ENCODE data around the gene PIEZO1.

PIEZO1 gene

DNA sequence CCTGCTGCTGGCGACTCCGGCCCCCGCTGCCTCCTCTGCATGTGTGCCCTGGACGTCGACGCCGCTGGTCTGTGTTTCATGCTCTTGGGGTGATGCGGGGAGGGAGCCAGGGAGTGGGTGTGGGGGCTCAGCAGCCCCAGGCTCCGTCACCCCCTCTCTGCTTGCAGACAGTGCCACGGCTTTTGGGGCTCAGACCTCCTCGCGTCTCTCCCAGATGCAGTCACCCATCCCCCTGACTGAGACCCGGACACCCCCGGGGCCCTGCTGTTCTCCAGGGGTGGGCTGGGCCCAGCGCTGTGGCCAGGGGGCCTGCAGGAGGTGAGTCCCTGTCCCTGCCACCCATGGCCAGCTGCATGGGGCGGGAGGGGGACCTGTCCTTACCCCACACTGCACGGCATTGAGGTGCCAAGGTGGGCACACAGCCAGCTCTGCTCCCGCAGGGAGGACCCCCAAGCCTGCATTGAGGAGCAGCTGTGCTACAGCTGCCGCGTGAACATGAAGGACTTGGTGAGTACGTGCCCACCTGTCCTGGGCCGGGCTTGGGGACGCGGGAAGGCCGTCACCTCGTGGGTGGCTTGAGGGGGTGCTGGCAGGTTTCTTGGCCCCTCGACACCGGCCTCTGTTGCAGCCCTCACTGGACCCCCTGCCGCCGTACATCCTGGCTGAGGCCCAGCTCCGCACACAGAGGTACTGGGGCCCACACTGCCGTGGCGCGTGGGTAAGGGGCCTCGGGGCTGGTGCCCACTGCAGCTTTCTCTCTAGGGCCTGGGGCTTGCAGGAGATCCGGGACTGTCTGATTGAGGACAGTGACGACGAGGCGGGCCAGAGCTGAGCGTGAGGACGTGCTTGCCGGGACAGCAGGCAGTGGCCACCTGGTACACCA, 70.4 kb downstream of the PIEZO1 start:
- DNase-seq, result no peak

DNA sequence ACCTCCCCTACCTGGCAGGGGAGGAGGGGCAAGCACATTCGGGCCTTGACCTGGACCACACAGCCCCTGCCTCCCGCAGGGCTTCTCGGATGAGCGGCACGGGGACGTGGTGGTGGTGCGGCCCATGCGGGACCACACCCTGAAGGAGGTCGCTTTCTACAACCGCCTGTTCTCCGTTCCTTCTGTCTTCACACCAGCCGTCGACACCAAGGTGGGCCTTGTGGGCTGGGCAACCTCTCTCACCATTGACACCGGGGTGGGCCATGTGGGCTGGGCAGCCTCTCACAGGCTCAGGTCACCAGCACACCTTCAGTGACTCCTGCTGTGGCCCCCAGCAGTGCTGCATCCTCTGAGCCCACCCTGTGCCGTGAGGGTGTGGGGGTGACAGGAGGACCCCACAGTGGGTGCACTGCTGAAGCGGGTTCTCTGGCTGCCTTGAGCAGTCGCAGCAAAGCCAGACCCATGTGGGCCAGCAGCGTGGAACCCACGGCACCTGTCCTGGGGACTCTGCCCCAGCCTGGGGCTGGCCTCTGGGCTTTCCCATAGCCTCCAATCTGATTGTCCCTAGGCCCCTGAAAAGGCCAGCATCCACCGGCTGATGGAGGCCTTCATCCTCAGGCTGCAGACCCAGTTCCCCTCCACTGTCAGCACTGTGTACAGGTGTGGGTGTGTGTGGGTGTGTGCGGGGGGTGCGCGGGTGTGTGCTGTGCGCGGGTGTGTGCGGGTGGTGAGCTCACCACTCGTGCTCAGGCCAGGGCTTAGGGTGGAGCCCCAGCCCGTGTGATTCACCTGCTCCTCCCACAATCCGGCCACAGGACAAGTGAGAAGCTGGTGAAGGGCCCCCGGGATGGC, 71.2 kb downstream of the PIEZO1 start:
- DNase-seq, result no peak

DNA sequence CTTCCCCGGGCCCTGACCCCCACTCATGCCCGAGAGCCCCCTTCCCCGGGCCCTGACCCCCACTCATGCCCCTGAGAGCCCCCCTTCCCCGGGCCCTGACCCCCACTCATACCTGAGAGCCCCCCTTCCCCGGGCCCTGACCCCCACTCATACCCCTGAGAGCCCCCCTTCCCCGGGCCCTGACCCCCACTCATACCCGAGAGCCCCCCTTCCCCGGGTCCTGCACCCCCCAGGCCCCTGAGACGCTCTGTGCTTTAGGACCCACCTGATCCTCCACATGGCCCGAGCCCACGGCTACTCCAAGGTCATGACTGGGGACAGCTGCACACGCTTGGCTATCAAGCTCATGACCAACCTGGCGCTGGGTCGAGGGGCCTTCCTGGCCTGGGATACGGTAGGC, 72.0 kb downstream of the PIEZO1 start:
- no peak for DNase-seq

DNA sequence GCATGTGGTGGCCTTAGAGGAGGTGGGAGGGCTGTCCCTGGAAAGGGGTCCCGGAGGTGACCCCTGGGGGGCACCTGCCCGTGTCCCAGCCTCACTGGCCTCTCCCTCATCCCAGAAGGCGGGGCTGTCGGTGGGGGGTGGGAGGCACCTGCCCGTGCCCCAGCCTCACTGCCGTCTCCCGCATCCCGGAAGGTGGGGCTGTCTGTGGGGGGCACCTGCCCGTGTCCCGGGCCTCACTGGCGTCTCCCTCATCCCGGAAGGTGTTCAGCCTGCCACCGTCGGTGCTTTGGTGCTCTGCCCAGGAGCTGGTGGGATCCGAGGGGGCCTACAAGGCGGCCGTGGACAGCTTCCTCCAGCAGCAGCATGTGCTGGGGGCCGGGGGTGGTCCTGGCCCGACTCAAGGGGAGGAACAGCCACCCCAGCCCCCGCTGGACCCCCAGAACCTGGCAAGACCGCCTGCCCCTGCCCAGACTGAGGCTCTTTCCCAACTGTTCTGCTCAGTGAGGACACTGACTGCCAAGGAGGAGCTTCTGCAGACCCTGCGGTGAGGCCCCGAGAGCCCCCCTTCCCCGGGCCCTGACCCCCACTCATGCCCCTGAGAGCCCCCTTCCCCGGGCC, 72.5 kb downstream of the PIEZO1 start:
- no peak for DNase-seq

DNA sequence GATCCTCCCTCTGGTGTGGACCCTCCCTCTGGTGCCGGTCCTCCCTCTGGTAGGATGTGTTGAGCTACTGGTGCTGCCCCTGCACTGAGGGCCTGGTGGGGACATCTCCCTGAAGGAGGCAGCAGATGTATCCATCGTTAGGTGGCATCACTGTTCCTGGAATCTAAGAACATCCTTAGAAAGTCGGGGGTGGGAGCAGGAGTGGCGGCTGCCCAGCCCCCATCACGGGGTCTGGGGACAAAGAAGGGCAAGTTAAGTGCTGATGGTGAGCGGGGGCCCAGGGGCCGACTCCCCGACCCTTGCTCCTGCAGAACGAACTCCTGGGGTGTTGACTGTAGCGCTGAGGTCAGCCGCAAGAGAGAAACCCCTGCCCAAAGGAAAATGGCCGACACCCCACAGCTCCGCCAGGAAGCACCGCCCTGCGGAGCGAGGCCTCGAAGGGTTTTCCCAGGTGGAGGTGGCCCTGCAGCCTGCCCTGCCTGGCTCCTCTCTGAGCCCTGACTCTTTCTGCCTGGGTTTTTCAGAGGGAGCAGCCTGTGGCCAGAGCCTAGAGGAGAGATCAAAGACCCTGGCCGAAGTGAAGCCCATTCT, 73.2 kb downstream of the PIEZO1 start:
- DNase-seq, result no peak

DNA sequence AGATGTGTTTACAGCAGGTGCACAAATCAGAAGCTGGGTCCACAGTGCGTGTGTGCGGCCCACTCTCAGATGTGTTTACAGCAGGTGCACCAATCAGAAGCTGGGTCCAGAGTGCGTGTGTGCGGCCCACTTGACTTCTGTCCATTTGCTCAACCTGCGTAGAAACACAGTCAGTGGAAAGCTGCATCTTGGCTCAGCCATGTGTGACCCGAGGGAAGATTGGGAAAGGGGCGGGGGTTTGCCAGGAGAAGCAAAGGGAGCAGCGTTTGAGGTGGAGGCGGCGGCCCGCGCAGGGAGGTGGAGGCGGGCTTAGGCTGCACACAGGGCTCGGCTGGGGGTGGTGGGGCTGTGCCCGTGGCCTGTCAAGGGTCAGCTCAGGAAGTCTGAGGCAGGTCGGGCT, 74.5 kb downstream of the PIEZO1 start:
- DNase-seq, result no peak

DNA sequence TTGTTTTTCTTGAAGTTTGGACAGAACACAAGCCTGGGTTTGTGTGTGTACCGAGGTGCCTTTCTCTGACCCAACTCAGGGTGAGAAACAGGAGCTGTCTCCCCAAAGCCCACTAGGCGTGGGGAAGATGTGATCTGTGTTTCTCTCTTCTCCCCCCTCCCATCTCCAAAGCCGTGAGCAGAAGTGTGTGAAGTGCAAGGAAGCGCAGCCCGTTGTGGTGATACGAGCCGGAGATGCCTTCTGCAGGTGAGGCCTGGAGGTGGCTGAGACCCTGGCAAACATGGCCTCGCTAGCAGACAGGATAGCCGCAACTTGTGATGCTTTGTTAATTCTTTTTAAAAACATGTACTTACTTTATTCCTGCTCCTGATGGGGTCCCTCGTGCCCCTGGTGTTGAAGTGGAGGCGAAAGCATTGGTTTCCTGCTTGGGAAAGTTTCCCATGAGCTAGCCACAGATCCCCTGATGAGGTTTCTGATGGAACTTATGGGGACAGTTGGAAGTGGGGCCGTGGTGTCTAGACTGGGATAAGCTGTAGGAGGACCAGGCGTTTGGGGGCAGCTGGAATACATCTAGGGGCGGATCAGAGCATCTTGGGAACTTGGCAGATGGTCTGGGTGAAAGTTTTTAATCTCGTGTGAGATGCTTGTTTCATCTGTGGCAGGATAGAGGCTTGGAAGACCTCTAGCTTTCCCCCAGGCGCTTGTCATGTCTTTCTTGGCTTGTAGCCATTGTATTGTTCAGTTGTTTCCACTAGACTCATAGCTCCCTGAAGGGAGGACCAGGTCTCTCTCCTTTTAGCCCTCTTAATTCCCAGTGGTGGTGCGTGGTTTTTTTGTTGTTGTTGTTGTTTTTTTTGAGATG, 77.8 kb downstream of the PIEZO1 start:
- DNase-seq, result no peak

DNA sequence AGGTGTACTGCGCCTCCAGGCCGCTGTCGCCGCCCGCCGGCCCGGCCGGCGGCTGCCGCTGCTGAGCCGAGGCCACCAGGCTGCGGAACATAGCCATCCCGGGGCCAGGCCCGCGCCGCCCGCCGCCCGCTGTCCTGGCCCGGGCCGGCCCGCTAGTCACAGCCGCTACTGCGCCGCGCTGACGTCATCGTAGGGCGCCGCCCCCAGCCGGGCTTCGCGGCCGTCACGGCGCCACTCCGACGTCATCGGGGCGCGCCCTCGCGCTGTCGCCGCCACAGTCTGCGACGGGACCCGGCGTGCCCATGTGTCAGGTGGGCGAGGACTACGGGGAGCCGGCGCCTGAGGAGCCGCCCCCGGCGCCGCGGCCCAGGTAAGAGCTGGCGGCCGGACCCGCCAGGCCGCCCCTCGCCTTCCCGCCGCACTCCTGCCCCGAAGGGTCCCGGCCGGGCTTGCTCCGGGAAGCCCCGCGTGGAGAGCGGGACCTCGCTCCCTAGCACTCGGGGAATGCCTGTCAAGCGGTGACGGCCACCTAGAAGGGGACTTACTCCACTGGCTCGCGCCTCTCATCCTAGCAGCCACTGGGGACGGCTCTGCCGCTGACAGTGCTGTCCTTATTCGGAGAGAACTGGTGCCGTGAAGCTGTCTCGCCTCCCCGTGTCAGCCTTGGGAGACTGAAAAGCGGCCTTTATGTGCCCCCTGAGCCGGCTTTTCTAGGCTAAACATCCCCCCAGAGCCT, 78.6 kb downstream of the PIEZO1 start, which contains the start of the genes CTU2 and RNF166:
Gene CTU2, plus strand, starts transcription at position 275 of the 736 bp plus-strand sequence. Its CDS starts 28 bp downstream, at position 303.
Gene RNF166, minus strand, starts transcription at position 180 of the 736 bp plus-strand sequence. Its CDS starts 83 bp downstream, at position 97.
- DNase-seq, result no peak

DNA sequence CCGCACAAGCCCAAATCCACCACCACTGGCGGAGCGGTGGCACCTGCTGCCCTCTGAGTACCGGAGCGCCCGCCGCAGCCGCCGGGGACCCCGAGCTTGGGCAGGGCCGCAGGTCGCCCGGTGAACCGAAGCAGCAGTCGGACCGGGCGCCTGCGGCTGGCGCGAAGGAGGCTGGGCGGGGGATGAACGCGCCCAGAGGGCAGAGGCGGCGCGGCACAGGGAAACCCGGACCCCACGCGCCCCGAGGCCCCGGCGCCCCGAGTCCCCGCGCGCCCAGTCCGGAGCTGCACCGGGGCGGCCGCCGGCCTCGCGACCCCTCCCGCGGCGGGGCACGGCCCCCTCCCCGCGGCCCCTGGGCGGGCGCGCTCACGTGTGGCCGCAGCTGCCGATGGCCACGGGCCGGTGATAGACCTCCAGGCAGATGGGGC, 79.2 kb downstream of the PIEZO1 start:
- DNase-seq, result no peak

DNA sequence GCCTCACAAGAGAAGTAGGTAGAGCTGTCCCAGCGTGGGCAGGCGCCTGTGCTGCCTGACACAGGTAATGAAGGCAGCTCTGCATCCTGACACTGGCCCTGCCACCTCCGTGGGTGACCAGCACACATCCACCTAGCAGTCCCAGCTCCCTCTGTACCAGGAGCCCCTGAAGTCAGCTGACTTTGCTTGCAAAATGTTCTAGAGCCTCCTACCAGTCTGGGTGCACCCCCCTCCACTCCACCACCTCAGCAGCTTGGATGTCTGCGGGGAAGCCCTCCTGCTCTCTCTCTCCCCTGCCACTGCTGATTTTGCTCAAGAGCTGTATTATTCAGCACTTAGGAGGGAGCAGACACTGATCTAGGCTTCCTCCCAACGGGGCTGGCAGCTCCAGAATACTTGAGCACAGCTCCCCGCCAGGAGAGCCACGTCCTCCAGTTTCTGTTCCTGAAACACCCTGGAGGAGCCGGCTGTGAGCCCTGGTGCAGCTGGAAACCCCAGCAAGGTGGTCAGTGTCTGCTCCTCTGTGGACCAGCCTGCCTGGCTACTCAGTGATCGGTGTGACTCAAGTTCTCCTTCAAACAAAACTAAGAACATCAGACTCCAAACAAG, 79.8 kb downstream of the PIEZO1 start:
- no peak for DNase-seq

DNA sequence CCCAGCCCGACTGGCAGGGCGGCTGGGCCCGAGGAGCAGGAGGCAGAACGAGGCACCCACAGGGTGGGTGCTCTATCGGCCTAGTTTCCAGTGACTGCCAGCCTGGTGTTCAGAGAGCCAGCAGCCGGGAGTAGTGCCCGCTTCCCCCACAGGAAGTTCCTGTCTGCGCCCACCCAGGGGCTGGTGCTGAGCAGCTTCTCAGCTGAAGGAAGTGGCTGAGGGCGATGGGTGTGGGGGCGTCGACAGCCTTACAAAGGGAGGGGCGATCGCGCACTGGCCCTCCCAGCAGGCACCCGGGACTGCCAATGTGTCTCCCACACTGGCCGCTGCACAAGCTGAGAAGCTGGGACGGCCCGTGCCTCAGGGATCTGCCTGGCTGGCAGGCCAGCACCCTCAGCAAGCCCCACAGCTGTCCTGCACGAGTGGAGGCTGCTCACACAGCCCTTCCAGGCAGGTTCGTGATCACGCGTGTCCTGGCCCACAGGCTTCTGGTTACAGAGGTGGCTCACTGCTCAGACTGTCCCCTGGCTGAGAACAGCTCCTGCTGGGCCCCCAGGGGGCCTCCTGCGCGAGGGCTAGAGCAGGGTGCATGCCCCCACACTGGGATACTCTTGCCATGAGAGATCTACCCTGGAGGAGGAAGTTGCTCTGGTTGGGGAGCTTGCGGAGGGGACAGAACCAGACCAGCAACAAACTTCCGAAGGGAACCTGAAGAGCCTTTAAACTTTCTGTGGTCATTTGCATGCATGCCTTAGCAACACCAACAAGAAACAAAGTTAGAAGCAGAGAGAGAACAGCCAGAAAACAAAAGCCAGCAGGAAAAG, 81.3 kb downstream of the PIEZO1 start:
- no peak for DNase-seq

DNA sequence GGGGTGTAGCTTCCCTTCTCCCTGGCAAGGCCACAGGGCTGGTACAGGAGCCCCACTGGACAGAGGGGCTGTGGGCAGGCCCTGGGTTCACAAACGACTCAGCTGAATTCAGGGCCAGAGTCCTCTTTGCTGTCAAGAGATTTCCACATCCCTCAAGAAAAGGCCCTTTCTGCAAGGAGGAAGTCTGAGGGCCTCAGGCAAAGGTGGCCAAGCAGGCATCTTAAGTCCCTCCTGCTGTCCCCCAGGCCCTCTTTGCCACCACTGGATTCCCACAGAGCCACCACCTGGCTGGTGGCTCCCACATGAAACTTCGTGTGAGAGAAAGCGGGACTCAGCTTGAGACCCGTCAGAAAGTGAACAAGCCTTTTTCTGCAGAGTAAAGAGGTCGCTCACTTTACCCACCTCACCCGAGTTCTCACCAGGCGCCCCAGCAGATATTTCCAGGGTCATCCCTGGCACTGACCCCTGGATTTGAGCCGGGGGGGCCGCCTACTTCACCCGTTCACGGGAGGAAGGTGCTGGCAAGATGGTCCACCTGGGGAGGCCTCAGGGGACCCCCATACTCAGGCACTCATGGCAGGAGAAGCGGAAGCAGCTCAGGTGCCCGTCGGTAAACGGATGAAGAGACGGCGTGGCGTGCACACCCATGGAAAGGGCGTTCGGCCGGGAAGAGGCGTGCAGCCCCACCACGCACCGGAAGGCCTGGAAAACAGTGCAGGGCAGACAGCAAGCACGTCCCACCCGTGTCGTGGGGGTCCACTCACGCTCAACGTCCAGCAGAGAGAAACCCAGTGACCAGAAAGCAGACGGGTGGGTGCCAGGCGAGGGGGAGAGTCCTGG, 82.4 kb downstream of the PIEZO1 start:
- no peak for DNase-seq

DNA sequence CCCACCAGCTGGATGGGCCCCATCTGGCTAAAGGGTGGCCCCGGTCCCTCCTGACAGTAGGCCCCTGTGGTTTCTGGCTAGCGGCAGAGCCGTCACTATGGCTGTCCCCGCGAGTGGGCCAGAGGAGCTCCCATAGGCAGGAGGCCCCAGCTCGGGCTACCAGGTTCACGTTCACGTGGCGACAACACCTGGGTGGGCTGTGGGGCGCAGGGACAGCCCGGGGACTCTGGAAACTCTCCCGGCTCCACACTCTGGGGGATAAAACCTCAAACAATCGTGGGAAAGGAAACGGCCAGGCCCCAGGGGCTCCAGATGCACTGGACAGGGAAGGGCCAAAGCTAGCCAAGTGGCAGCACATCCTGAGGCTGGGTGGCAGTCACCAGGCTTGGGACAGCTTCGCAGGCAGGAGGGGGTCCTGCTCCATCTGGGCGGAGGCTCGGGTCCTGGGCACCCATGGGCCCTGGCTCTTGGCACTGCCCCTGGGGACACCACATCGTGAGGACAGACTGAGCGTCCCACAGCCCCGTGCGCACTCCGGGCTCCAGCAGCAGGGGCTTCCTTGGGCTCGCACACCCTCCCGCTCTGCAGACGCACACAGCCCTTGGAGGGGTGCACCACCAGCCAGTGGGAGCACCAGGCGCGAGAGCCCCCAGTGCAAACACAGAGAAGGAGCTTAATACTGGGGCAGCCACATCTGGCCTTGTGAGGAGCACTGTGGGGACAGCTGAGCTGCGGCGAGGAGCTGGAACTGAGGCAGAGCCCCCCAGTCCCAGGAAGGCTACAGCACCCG, 83.2 kb downstream of the PIEZO1 start:
- no peak for DNase-seq

DNA sequence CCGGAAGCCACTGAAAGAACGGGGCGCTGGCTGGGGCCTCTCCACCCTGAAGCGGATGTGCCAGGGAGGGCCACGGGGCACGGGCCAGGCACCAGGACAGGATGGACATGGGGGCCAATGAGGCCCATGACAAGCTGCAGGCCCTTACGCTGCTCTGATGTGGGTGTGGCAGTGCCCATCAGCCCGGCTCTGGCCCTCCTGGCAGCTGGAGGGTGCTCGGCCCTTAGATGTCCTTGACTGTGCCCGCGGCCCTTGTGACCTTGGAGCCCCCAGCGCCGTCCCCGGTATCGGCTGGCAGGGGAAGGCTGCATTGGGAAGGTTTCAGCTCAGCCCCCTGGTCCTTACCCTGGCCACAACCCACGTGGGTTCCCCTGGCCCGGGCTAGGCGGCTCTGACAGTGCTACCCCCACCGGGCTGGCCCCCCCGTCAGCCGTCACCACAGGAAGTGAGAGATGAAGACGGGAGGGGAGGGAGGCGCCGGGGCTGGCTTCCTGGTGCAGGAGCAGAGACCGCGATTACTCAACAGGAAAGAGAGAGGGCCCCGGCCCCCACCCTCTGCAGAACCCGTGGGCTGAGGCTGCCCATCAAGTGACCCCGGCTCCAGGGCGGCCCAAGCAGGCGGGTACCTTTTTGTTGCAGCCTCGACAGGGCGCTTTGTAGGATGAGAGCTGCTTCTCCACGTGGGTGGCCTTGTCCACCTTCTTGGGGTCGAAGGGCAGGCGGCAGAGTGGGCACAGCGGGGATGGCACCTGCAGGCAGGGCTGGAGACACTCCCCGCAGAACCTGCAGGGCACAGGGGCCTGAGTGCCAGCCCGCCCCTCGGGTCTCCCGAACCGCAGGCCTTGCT, 84.2 kb downstream of the PIEZO1 start:
- DNase-seq, result no peak

DNA sequence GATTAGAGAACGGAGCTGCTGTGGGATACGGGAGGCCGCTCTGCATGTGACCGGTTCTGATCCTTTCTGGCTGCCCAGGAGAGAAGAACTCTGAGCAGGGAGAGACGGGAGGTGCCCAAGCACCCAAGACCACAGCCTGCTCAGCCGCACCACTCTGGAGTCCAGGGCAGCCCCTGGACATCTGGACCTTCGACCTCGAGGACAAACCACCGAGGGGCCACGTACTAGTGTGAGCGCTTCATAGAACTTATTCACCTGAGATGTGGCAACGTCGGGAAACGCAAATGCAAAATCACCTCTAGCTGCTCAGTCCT, 84.7 kb downstream of the PIEZO1 start:
- DNase-seq, result no peak

DNA sequence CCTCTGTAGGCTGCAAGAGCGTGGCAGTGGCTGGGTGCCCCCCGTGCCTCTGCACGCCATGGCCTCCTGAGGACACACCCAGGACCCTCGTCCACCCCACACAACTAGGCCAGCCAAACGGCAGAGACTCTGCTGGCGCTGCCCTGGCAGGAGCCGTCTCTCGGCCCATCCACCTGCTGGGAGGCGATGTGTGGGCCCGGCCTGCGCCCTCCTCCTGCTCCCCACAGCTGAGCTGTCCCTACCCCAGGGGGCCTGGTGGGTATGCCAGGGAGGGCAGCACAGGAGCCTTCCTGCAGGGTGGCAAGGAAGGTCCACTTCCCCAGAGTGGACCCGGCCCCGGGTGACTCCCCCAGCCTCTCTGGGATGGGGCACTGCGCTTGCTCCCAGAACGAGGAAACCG, 85.8 kb downstream of the PIEZO1 start:
- DNase-seq, result no peak

DNA sequence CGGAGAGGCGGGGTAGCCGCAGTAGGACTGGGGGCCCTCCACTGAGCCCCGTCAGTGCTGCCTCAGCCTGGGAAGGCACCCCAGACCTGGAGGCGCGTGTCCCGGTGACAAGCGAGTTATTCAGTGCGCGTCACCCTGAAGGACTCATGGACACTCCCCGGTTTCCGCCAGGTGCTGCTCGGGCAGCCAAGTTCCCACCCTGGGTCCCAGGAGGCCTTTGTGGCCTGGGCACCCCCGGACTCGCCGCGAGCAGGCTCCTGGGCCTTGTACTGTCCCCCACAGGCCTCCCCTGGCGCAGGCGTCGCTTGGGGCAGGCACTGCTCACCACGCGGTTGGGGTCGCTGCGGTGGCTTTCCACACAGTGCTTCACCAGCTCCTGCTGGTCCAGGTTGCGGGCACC, 86.4 kb downstream of the PIEZO1 start:
- DNase-seq, result no peak
